IPS-11a (cell line): ENCODE results near the gene AFG3L2.
"Not testable (repeated sequence)": the region's sequence is repeated elsewhere in the genome, so short reads cannot be mapped to it uniquely, and the experiment has no call there.

Experiments used
- H3K4me3 ChIP-seq: one replicate; pipeline ENCODE4 v1.5.1; 2013; ENCODE audit warnings: low read depth, low read length, control low read depth

AFG3L2 gene

DNA sequence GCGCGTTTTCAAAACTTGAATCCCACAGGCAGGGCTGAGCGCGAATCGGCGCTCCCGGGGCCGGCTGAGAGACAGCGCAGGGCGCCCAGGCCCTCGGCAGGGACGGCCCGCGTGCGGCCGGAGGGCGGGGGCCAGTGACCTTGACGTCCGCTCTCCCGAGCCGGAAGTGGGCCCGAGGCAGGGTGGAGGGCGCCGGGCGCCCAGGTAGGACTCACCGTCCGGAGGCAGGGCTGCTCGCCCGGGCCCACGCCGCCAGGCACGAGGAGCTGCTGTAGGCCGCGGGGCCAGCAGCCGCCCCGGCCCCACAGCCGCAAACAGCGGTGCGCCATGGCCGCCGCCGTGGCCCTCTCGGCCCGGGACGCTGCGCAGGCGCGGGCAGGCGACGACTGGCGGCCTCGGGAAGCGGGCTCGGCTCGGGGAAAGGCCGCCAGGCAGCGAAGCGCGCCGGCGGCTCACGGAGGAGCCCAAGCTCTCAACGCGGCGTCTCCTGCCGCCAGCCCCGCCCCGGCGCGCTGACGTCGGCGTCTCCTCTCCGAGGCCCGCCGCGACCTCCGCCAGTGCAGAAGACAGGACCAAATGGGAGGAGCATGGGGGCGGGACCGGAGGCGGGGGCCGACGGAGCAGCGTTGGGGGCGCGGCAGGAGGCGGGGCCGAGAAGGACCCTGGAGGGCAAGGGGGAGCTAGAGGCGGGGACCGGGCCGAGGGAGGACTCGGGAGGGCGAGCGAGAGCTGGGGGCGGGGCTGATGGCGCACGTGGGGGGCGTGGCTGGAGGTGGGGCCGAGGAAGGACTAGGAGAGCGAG lies at the start of gene AFG3L2:
TSS of gene AFG3L2 (minus strand) at position 474 of the 802 bp plus-strand sequence. CDS start at position 329, 145 bp downstream.
- H3K4me3 ChIP-seq: peak within 1 kb of the TSS; percentile 64

DNA sequence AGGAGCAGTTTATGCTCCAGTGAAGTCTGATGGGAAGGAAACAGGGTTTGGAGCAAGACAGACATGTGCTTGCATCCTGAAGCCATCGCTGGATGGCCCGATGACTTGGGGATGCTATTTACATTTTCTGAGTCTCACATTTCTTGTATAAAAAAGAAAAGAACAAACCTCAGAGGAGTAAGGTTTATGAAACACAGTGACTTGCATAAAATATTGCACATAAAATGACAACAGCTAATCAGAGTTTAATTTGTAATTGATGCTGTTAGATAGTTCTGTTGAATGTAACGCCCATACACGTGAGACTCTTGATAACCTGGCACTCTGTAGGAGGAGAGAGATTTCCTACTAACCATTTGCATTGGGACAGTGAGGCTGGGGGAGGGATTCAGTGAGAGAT lies 47.2 kb upstream of the AFG3L2 start:
- no peak overlapping the region for H3K4me3 ChIP-seq

DNA sequence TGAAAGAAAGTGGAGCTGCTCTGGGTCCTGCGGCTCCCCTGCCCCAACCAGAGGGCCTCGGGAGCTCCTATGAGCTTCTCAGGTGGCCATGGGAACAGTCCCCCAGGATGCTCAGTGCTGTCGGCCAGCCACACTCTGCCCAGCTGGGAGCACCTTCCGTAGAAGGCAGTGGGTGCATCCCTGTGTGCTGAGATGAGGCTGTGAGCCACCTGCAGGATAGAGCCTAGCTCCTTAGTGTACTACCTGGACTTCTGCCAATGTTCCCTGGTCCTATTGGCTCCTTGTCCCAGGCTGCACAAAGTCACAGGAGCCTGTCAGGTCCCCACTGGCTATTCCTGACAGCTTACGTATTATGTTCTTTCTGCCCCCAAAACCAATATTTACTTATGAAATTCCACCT lies 46.8 kb upstream of the AFG3L2 start:
- no peak overlapping the region for H3K4me3 ChIP-seq

DNA sequence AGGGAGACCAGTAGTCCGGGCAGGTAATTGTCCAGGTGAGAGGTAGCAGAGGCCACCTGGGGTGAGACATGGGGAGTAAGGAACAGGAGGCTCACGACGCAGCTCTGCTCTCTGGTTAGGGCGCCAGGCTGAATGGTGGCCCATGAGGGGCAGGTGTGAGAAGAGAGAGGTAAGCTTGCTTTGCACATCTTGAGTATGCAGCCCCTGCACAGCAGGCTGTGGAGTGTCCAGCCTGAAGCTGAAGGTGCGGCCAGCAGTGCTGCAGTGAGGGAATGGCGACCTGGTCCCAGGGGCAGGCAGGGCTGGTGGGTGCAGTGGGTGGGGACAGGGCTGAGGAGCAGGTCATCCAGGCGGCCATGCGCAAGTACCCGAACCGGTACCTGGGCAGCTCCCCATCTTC lies 46.4 kb upstream of the AFG3L2 start:
- H3K4me3 ChIP-seq: no peak overlapping the region

DNA sequence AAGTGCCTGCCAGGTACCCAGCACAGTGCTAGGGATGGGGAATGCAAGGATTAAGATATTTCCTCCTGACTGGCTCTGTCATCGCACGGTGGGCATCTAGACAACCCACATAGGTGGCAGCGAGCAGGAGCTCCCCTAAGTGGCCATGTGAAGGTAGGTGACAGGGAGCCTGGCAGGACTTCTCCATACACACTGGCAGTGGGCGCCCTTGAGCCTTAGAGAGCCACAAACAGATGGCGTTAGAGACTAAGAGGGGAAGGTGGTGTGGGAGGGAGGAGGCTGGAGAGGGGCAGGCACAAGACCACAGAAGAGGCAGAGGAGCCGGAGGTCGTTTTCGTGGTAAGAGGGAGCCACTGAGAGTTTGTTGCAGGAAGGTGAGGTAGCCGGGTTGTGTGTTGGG lies 45.9 kb upstream of the AFG3L2 start:
- no peak overlapping the region for H3K4me3 ChIP-seq

DNA sequence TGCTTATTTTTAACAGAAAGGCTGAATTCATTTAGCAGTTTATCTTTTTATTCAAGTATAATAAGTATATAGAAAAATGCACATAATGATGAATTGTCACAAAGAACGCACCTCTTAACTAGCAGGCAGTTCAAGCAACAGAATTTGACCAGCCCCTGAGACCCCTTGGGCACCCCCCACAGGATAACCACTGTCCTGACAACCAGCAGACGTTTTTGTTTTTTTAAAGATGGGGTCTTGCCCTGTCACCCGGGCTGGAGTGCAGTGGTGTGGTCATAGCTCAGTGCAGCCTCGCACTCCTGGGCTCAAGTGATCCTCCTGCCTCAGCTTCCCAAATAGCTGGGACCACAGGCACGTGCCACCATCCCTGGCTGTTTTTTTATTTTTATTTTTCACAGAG lies 44.7 kb upstream of the AFG3L2 start:
- no peak overlapping the region for H3K4me3 ChIP-seq

DNA sequence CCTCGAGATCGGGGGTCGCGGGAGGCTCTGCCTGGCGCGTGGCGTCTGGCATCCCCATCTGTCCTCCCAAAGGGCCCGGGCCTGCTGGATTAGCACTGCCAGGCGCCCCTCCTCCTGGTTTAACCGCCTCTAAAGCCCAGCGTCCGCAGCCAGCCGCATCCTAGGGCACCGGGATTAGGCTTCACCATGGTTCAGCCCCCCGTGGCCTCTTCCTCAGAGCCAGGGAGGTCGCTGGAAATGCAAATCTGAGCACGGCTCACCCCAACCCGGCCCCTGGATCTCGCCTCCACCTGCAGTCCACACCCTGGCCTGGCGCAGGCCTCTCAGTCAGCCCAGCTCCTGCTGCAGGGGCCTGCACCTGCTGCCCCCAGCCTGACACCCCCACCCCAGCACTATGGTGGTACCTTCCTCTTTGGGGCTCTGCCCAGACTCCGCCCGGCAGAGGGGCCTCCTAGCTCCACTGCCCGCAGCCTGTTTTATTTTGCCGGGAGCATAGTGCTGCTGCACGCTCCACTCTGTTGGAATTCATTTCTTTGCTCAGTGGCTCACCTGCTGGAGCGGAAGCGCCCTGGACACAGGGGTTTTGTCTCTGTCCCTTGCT lies 43.9 kb upstream of the AFG3L2 start:
- peak overlapping the region; percentile 20 for H3K4me3 ChIP-seq

DNA sequence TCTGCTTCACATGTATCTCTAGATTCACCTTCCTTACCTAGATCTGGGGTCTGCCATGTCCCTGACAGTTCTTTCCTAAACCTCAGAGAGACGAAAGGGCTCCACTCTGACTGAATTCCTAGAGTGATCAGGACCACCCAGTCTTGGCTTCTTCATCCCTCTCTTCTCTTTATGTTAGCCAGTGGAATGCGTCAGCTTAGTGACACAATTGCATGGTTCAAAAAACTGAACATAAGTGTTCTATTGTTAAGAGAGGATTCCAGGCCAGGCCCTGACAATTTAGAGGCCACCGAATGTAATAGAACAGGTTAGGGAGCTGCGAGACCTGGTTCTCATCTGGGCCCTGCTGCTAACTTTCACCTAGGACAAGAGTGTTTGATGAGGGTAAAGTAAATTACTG lies 40.7 kb upstream of the AFG3L2 start:
- no peak overlapping the region for H3K4me3 ChIP-seq

DNA sequence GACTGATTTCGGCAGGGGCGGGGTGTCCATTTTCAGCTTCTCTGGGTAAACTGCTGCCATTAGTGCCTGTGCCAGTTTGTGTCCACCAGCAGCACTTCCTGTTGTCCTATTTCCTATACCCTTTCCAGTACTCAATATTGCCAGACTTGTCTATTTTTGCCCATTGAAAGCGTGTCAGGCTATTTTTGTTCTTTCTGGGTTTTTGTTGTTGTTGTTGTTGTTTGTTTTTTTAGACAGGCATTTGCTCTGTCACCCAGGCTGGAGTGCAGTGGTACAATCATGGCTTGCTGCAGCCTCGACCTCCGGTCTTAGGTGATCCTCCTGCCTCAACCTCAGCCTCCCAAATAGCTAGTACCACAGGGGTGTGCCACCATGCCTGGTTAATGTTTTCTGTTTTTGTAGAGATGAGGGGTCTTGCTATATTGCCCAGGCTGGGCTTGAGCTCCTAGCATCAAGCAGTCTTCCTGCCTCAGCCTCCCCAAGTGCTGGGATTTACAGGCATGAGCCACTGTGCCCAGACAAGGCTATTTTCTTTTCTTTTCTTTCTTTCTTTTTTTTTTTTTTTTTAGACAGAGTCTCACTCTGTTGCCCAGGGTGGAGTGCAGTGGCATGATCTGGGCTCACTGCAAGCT lies 39.2 kb upstream of the AFG3L2 start:
- no peak overlapping the region for H3K4me3 ChIP-seq

DNA sequence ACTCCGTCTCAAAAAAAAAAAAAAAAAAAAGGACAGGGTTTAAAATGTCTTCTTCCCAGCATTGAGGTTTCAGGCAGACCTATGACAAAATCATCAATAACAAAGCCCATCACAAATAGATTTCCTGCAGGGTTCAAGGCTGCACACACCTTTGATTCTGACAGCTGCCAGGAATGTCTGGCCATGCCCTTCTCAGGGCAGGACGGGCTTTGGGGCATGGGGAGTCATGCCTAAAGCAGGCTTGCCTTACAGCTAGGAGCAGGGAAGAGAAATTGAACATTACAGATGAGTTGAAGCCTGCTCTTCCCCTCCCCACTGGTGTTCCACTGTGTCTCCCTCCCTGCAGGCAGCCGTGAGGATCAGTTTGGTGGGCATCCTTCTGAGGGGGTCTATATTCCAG lies 34.4 kb upstream of the AFG3L2 start:
- H3K4me3 ChIP-seq: no peak overlapping the region

DNA sequence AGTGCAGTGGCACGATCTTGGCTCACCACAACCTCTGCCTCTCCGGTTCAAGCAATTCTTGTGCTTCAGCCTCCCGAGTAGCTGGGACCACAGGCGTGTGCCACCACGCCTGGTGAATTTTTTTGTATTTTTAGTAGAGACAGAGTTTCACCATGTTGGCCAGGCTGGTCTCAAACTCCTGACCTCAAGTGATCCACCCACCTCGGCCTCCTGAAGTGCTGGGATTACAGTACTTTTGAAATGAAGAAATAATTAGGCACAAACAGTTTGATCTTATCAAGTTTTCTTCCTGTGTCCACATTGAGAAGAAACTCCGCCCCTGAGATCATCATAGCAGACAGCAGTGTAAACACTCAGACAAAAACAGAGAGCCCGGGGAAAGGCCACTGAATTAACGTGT lies 33.7 kb upstream of the AFG3L2 start:
- H3K4me3 ChIP-seq: not testable (repeated sequence)

DNA sequence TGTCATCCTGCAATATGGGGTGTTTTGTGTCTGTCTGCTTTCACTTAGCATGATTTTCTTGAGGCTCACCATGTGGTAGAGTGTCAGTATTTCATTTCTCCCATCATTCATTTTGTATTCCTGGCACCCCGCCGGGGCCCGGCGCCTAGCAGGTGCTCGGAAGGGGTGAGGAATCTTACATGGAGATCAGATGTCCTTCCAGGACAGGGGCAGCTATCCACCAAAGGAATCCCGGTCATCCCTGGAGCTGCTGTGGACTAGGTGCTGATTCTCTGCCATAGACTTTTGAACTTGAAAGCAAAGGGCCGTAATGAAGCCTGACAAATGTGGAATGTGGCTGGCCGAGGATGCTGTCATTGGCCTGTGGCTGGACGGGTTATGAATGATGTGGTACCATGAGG lies 33.1 kb upstream of the AFG3L2 start:
- no peak overlapping the region for H3K4me3 ChIP-seq

DNA sequence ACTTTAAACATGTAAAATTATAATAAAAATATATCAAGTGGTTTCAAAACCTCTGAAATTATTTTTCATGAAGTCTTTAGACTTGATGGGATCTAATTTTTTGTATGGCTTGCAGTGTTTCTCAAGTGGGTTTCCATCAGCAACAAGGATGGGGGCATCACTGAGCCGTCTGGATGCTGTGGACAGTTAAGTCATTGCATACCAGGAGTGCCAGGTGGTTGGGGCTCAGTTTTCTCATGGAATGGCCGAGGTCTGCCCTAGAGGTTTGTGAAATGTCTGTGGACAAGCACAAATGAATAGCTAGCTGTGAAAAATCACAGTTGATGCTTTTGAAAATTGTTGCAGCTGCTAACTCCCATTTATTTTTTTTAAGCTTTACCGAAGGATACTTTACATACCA lies 32.4 kb upstream of the AFG3L2 start:
- H3K4me3 ChIP-seq: no peak overlapping the region

DNA sequence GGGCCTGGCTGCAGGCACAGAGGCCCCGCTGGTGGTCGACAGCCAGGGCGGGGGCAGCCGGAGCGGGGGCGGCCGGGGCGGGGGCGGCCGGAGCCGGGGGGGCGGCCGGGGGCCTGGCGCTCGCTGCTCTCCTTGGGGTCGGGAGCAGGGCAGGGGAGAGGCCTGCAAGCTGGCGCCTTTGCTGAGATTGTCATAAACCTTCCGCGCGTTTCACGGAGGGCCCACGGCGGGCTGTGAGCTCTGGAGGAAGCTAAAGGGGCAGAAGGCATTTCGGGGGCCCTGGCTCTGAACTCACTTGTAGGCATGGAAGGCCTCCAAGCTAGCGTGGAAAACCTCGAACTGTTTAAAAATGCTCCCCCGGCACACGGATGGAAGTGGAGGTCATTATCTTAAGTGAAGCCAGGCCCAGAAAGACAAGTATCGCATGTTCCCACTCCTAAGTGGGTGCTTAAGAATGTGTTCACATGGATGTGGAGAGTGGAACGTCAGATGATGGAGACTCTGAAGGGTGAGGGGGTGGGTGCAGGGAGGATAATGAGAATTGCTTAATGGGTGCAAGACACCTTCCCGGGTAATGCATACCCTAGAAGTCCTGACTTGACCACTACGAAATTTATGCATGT lies 31.3 kb upstream of the AFG3L2 start:
- H3K4me3 ChIP-seq: peak overlapping the region; percentile 34

DNA sequence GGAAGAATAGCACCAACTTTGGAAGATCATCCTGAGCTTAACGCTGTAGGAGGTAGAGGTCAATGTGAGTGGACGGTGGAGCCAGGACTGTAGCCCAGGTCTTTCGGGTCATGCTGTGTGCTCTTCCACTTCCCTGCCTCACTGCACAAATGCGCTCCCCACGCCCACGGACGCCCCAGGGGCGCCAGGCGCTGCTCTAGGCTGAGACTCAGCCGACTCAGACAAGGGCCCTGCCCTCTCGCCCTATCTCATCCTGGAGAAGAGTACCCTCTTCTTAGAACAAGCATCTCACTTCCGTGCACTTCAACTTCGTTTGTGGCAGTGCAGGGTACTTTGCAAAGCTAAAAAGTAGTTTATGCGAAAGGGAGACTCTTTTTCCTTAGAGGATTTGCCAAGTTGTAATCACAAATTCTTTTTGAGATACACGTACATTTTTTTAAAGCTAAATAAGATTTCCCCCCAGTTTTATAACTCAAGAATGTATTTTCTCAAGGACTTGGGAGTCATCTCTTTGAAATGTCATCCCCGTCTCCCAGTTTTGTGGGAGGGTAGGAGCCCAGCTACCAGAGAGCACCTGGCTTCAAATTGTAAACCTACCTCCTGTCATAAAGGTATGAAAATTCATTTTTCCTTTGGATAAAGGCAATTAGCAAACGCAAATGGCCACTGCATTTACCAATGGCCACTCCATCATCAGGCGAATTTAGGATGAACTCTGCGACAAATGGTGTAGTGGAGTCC lies 29.5 kb upstream of the AFG3L2 start:
- no peak overlapping the region for H3K4me3 ChIP-seq

DNA sequence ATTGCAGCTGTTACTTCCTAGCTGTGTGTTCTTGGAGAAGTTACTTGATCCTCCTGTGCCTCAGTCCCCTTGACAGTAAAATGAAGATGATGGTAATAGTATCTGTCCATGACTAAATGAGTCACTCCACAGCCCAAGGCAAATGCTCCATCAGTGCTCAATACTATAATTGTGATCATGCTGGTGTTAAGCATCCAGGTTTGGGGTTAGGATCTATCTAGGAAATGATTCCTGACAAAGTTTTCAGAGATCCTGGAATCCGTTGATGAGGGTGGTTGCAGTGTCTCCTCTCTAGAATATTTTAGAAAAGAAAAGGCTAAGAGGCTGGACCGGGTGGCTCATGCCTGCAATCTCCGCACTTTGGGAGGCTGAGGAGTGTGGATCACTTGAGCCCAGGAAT lies 28.0 kb upstream of the AFG3L2 start:
- no peak overlapping the region for H3K4me3 ChIP-seq

DNA sequence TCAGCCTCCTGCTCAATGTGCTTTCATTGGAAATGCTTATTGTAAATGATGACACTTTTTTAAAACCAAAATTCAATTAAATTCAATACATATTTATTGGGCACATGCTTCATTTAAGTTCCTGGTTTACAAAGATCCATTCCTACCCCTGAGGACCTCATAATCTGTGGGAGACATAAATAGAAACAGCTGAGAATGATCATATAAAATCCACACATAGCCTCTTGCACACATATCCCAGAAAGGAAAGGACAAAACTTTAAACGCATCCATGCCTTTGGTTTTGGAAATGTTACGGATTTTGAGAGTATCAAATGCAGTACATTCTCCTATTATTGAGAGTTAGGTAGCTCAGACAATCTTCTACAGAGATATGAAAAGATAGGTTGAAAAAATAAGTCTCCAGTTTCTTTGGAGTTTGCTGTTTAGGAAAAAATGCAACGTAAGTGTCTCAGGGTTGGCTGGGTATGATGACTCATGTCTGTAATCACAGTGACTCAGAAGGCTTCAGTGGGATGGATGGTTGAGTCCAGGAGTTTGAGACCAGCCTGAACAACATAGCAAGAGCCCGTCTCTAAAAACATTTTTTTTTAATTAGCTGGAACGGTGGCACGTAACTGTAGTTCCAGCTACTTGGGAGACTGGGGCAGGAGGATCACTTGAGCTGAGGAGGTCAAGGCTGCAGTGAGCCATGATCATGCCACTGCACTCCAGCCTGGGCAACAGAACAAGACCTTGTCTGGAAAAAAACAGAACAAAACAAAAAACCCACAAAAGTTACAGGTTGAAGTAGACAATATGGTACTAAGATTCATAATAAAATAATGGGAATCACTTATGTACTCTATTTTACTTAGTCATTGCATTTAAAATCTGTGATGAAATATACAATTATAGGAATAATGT lies 26.8 kb upstream of the AFG3L2 start:
- H3K4me3 ChIP-seq: no peak overlapping the region

DNA sequence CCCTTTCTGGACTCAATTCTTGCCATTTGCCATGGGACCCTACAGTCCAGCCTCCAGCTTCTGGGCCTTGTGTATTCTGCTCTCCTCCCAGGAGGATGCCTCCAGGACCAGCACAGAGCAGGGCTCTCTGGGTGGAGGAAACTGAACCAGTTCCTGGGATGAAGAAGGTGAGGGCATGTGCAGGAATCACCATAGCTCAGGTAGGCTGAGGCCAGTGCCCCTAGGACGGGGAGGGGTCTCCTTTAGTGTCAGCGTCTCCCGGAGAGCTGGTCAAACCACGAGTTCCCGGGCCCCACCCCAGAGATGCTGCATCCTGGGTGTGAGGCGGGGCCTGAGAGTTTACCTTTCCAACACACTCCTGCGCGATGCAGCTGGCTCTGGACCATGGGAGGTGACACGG lies 24.9 kb upstream of the AFG3L2 start:
- H3K4me3 ChIP-seq: no peak overlapping the region

DNA sequence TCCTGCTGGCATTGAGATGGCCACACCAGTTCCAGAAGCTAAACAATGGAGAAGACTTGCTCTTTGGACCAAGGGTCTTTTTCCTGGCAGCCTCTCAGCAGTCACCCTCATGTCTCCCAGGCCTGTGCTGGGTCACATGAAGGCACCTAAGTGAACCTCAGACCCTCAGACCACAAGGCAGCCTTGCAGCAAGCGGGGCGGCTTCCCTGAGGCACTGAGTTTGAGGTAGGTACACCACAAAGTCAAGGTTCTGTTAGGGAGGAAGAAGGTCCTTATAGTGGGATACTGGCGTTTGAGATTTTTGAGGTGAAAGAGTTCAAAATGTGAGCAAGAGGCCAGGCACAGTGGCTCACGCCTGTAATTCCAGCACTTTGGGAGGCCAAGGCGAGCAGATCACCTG lies 22.2 kb upstream of the AFG3L2 start:
- no peak overlapping the region for H3K4me3 ChIP-seq

DNA sequence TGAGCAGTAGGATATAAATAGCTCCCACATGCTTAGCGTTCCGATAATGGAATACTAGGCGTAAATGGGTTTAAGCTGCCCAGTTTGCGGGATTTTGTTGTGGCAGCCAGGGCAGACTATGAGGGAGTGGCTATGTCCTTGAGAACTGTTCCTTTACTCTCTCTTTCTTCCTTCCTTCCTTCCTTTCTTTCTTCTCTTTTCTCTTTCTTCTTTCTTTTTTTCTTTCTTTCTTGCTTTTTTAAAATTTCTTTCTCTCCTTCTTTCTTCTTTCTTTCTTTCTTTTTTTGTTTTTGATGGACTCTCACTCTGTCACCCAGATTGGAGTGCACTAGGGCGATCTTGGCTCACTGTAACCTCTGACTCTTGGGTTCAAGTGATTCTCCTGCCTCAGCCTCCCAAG lies 21.6 kb upstream of the AFG3L2 start:
- H3K4me3 ChIP-seq: no peak overlapping the region
